Spleen (tissue), 11 donors: ENCODE data around the gene RRBP1. TPM values are rescaled to one million over a fixed set of nuclear protein-coding genes. Genes with fewer than 3 reads are reported as not detected.

ENCODE experiments used
- DNase-seq: peaks from one replicate; pipeline ENCODE4 v3.0.0-alpha.2; 2020
- H3K27ac ChIP-seq, 8 donors: fragments of 200-600 bp; sonication (generic) in 7 of 8; 1 replicate in 4 of 8; 2 replicates in 4 of 8; pipeline versions ENCODE4 v1.5.0 to v1.8.0; 2016 to 2021; ENCODE audit warnings: inconsistent platforms in 4 of 8, mild to moderate bottlenecking in 4 of 8, moderate library complexity in 1 of 8
- H3K27me3 ChIP-seq, 7 donors: fragments of 200-600 bp; sonication (generic) in 6 of 7; replicated peaks in 1 of 7; 1 replicate in 4 of 7; 2 replicates in 3 of 7; pipeline versions ENCODE4 v1.5.0 to v1.8.0; 2016 to 2021; ENCODE audit warnings: inconsistent platforms in 3 of 7, mild to moderate bottlenecking in 1 of 7
- H3K36me3 ChIP-seq, 6 donors: fragments of 200-600 bp; sonication (generic) in 5 of 6; 1 replicate in 4 of 6; 2 replicates in 2 of 6; pipeline versions ENCODE4 v1.5.0 to v1.8.0; 2016 to 2021; ENCODE audit warnings: inconsistent platforms in 2 of 6
- H3K4me1 ChIP-seq, 6 donors: fragments of 200-600 bp; sonication (generic) in 5 of 6; 1 replicate in 3 of 6; 2 replicates in 3 of 6; pipeline versions ENCODE4 v1.5.0 to v1.8.0; 2016 to 2021; ENCODE audit warnings: inconsistent platforms in 3 of 6
- H3K4me3 ChIP-seq, 8 donors: fragments of 200-600 bp; sonication (generic) in 7 of 8; 1 replicate in 4 of 8; 2 replicates in 4 of 8; pipeline versions ENCODE4 v1.5.0 to v1.8.0; 2016 to 2021; ENCODE audit warnings: inconsistent platforms in 4 of 8, mild to moderate bottlenecking in 4 of 8, moderate library complexity in 2 of 8
- H3K9me3 ChIP-seq, 8 donors: fragments of 200-600 bp; sonication (generic) in 7 of 8; 1 replicate in 4 of 8; 2 replicates in 4 of 8; pipeline versions ENCODE4 v1.5.0 to v1.8.0; 2016 to 2021; ENCODE audit warnings: inconsistent platforms in 4 of 8
- POLR2A ChIP-seq, 3 donors: fragments of 450-650 bp; IDR thresholded peaks; one replicate each; pipeline ENCODE4 v1.5.1; 2017; ENCODE audit warnings: antibody characterized with exemption in 3 of 3, mild to moderate bottlenecking in 1 of 3
- POLR2AphosphoS5 ChIP-seq, 3 donors: sonication (generic); formaldehyde crosslinking; IDR thresholded peaks; one replicate each; pipeline ENCODE4 v1.5.1; 2017; ENCODE audit warnings: antibody characterized with exemption in 3 of 3
- WGBS, 5 donors: extraction: QIAGEN DNeasy Blood & Tissue Kit in 3 of 5; methylation state at CpG; one replicate each; pipeline versions ENCODE4 v1.1.5 to v1.1.7; 2013 to 2018; 5-methylcytosine and 5-hydroxymethylcytosine counted together
- intact Hi-C: fragments of 100-400 bp; cut with DNase I; formaldehyde crosslinking; loops from one replicate; pipeline ENCODE4 v1.15.0; 2023; ENCODE audit warnings: low total_unique reads
- polyA plus RNA-seq, 3 donors: library from polyadenylated mRNA; stranded (reverse); fragments of 200-250 nt; gene quantifications; one replicate each; pipeline ENCODE4 v1.2.1, GENCODE V29; 2013
- total RNA-seq, 7 donors: library from RNA; depleted of rRNA in 3 of 7; stranded (reverse); fragments of >200 nt in 3 of 7; fragmentation: NEBNext Ultra II Directional in 4 of 7; extraction: Animal tissue kit (Norgen Biotek cat#: 25700) in 4 of 7; gene quantifications; one replicate each; pipeline versions ENCODE4 v1.1.0 to v1.2.1, GENCODE V29; 2016 to 2021
- TF ChIP-seq, protein P1 (sequence below), 11 experiments: fragments of 200-600 bp in 7 of 11; fragments of 450-650 bp in 4 of 11; sonication (generic) in 4 of 11; IDR thresholded peaks in 8 of 11; conservative IDR thresholded peaks in 3 of 11; 1 replicate in 7 of 11; 2 replicates in 4 of 11; pipeline versions ENCODE4 v1.4.0 to v1.8.0; 2016 to 2021; ENCODE audit warnings: antibody characterized with exemption in 11 of 11, inconsistent platforms in 4 of 11, mild to moderate bottlenecking in 1 of 11
- donor health status: healthy with polysubstance abuse.
- donor health status: DM: no; HTN: no; CAD: no; lungs with moderate emphysema.
- donor health status: DM: no; HTN: no; CAD: no.
- donor health status: Bipolar disorder and iron deficiency.
- donor health status: healthy.
- donor health status: DM: no; HTN: no; CAD: no.
- donor health status: DM: yes; HTN: yes; CAD: no.

Gene RRBP1
- total and polyA plus RNA-seq, 10 donors, result 17.0 to 164 (median 114) TPM

DNA sequence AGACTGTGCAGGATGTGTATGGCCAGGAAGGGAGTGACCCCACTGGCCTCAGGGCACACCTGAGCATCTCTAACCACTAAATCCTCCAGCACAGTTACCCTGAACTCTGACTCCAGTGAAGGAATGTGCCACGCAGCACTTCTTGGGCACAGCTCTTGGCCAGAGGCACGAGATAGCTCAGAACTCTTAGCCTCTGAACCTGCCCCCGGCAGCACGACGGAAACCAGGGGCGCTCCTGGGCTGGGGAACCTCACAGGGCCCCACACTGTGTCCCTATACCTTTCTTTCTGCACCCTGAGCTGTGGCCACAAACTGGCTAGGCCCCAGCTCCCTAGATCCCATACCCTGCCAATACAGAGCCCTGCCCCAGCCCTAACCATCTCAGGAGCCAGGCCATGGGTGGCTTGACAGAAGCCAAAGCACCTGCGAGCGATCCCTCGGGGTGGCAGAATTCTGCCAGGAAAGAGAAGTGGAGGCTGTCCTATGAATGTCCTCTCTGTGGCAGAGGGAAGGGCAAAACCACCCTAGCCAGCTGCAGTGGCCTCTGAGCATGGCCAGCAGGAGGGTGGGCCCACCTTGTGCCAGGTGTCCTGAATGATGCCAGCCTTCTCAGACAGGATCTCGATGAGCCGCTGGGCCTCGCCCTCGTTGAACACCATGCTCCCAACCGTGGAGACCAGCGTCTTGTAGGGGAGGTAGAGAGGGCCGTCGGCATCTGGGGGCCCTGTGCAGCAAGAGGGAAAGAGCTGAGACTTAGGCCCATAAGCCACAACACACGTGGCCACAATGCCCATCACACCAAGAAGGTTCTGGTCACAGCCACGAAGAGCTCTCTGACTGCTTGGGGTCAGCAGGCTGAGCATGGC, 39.4 kb downstream of the RRBP1 start:
- no peaks in the 10 kb centered on the region for H3K9me3 ChIP-seq
- intact Hi-C loops, result no loop called here
- H3K4me1 ChIP-seq, result peaks cover 1 to 64% (median 24%) of the 10 kb centered on the region in 6 donors
- DNase-seq, result peak; percentile 71
- no peak overlapping the region for H3K4me3 ChIP-seq
- TF ChIP-seq POLR2A (IDR thresholded peaks at IDR 0.05) (no peak), POLR2AphosphoS5 (IDR thresholded peaks at IDR 0.05) (peak in 1 of 3 donors; percentile 17)
- peaks cover 3 to 65% (median 48%) of the 10 kb centered on the region in 6 donors for H3K36me3 ChIP-seq
- no peak overlapping the region for H3K27ac ChIP-seq
- WGBS, 5 donors, result 82 to 92% (median 92%) methylated on average over 17 to 19 of the region's 19 CpGs
- no peaks in the 10 kb centered on the region for H3K27me3 ChIP-seq

DNA sequence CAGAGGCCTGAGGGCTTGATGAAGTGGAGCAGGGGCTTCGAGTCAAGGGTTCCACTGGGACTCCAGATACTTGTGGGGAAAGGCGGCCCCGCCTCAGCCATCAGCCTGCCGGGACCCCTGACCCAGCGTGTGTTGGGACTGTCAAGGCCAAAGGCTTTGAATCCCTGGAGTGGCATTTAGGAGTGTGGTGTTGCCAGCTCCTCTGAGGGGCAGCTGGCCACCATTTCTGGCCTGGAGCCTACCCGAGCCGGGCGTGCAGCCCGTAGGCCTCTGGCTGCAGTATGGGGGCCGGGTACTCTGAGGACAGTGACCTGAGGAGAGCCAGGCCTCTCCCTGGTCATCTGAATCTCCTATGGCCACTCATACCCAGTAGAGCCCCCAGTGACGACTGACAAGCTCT, 40.0 kb downstream of the RRBP1 start:
- H3K36me3 ChIP-seq, result peaks cover 3 to 72% (median 48%) of the 10 kb centered on the region in 6 donors
- no peaks in the 10 kb centered on the region for H3K9me3 ChIP-seq
- 75 to 98% (median 92%) methylated on average over 11 of the region's 11 CpGs for WGBS, 5 donors
- no peak overlapping the region for H3K27ac ChIP-seq
- DNase-seq, result no peak
- H3K4me3 ChIP-seq, result no peak overlapping the region
- intact Hi-C loops, result no loop called here
- TF ChIP-seq POLR2A (IDR thresholded peaks at IDR 0.05), result no peak
- peak in 1 of 3 donors; percentile 9 for TF ChIP-seq POLR2AphosphoS5 (IDR thresholded peaks at IDR 0.05)
- peaks cover 0 to 64% (median 22%) of the 10 kb centered on the region in 6 donors for H3K4me1 ChIP-seq
- H3K27me3 ChIP-seq, result no peaks in the 10 kb centered on the region

DNA sequence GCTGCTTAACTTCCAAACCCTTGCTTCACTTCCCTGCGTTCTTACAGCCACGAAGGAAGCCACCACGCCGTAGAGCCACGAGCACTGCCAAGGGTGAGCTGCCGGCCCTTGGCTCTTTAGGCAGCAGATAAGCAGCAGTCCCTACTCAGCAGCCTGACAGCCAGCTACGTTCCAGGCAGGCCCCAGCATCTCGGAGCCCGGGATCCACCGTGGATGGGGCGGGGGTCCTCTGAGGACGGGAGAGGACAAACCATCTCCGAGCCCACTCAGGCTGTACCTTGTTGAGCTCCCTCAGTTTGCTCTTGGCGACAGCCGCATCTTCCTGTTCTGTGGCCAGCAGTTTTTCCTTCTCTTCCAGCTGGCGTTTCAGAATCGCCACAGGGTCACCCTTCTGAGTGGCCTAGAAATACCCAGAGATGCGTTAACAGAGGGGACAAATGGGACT, 40.5 kb downstream of the RRBP1 start:
- intact Hi-C loops, result no loop called here
- Histone ChIP-seq H3K36me3 (peaks cover 3 to 76% (median 49%) of the 10 kb centered on the region in 6 donors), H3K9me3 (no peaks in the 10 kb centered on the region), H3K4me3 (no peak overlapping the region), H3K27ac (no peak overlapping the region), H3K4me1 (peaks cover 0 to 64% (median 23%) of the 10 kb centered on the region in 6 donors), H3K27me3 (no peaks in the 10 kb centered on the region)
- TF ChIP-seq POLR2AphosphoS5 (IDR thresholded peaks at IDR 0.05) (no peak), POLR2A (IDR thresholded peaks at IDR 0.05) (no peak)
- TF ChIP-seq, protein P1, sequence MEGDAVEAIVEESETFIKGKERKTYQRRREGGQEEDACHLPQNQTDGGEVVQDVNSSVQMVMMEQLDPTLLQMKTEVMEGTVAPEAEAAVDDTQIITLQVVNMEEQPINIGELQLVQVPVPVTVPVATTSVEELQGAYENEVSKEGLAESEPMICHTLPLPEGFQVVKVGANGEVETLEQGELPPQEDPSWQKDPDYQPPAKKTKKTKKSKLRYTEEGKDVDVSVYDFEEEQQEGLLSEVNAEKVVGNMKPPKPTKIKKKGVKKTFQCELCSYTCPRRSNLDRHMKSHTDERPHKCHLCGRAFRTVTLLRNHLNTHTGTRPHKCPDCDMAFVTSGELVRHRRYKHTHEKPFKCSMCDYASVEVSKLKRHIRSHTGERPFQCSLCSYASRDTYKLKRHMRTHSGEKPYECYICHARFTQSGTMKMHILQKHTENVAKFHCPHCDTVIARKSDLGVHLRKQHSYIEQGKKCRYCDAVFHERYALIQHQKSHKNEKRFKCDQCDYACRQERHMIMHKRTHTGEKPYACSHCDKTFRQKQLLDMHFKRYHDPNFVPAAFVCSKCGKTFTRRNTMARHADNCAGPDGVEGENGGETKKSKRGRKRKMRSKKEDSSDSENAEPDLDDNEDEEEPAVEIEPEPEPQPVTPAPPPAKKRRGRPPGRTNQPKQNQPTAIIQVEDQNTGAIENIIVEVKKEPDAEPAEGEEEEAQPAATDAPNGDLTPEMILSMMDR (IDR thresholded peaks at IDR 0.05 in 8 of 11, conservative IDR thresholded peaks at IDR 0.05 in 3 of 11), result no peak
- WGBS, 5 donors, result 83 to 92% (median 86%) methylated on average over 15 to 18 of the region's 18 CpGs
- no peak for DNase-seq

DNA sequence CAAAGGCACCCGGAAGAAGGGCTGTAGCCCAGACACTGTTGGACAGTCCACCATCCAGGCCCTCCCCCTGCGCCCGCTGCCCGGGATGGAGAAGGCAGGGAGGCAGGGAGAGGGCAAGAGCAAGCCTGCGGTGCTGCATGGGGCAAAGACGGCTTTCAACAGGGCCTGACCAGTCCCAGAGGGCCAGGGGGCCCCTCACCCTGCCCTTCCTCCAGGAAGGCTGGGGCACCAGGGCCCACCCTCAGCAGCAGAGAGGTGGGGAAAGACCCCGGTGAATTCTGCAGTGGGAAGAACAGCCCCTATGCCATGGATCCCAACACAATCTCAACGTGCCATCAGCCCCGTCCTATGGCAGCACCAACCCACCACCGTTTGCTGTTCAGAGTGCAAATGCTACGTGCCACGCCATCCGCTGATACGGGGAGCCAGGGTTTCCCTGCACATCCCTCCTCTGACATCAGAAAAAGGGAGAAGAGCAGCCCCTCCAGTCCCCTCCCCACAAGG, 41.1 kb downstream of the RRBP1 start:
- intact Hi-C loops, result no loop called here
- H3K9me3 ChIP-seq, result no peaks in the 10 kb centered on the region
- peak in 1 of 3 donors; percentile 48 for TF ChIP-seq POLR2AphosphoS5 (IDR thresholded peaks at IDR 0.05)
- TF ChIP-seq POLR2A (IDR thresholded peaks at IDR 0.05), result no peak
- H3K36me3 ChIP-seq, result peaks cover 3 to 83% (median 52%) of the 10 kb centered on the region in 6 donors
- no peak overlapping the region for H3K27ac ChIP-seq
- no peak overlapping the region for H3K4me3 ChIP-seq
- WGBS, 5 donors, result 87 to 95% (median 90%) methylated on average over 13 to 14 of the region's 14 CpGs
- H3K27me3 ChIP-seq, result no peaks in the 10 kb centered on the region
- H3K4me1 ChIP-seq, result peaks cover 5 to 64% (median 25%) of the 10 kb centered on the region in 6 donors
- no peak for DNase-seq

DNA sequence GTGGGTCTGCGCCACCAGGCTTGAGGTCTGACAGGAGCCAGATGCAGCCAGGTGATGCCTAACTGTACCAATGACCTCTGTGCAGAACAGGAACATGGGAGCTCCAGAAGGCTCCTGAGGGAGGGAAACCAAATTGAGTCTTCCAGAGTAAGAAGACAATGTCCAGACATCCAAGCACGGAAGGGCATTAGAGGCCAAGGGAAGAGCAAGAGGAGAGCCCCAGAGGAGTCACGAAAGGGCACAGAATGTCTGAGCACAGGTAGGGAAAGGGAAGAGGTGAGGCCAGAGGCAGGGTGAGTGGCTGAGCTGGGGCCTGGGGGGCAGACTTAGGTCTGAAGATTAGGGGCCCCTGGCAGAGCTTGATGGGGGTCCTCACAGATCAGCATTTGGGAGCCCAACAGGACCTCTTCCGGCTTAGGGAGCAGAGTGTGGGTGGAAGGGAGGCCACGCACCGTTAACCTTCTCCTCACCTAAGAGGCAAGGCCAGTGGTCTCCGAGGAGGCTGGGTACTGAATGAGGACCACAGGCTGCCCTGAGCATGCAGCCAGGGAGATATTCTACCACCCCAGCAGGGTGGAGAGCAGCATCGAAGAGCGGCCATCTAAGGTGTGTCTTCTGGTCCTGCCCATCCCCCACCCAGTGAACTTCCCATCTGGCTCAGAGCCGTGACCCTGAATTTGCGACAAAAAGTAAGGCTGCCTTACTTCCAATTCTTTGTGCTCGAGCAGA, 41.7 kb downstream of the RRBP1 start:
- 83 to 87% (median 86%) methylated on average over 12 of the region's 12 CpGs for WGBS, 5 donors
- DNase-seq, result no peak
- Histone ChIP-seq H3K27ac (no peak overlapping the region), H3K4me3 (no peak overlapping the region), H3K9me3 (no peaks in the 10 kb centered on the region), H3K36me3 (peaks cover 3 to 89% (median 55%) of the 10 kb centered on the region in 6 donors), H3K4me1 (peaks cover 11 to 64% (median 27%) of the 10 kb centered on the region in 6 donors), H3K27me3 (no peaks in the 10 kb centered on the region)
- TF ChIP-seq POLR2AphosphoS5 (IDR thresholded peaks at IDR 0.05) (no peak), POLR2A (IDR thresholded peaks at IDR 0.05) (no peak)
- TF ChIP-seq, protein P1 (IDR thresholded peaks at IDR 0.05 in 8 of 11, conservative IDR thresholded peaks at IDR 0.05 in 3 of 11), result no peak
- intact Hi-C loops, result no loop called here
